NT2/D1 (cell line): ENCODE results near the gene FCRLB.
"Not testable (repeated sequence)": the region's sequence is repeated elsewhere in the genome, so short reads cannot be mapped to it uniquely, and the experiment has no call there.

Source experiments
- DNase-seq: peaks from one replicate; pipeline ENCODE4 v3.0.0-alpha.2; 2011; ENCODE audit warnings: low read depth, low spot score
- H3K27me3 ChIP-seq: 2 replicates; pipeline ENCODE4 v1.6.0; 2011; ENCODE audit warnings: mild to moderate bottlenecking; ENCODE audit not compliant: insufficient read length, insufficient read depth
- H3K36me3 ChIP-seq: 2 replicates; pipeline ENCODE4 v1.6.1; 2011; ENCODE audit warnings: mild to moderate bottlenecking, low read length, mixed read lengths; ENCODE audit not compliant: insufficient read depth, insufficient read length
- H3K4me1 ChIP-seq: 2 replicates; pipeline ENCODE4 v1.5.1; 2011; ENCODE audit not compliant: insufficient read depth, insufficient read length
- H3K4me3 ChIP-seq: 2 replicates; pipeline ENCODE4 v1.5.1; 2011; ENCODE audit warnings: low read depth; ENCODE audit not compliant: insufficient read length
- H3K9ac ChIP-seq: 2 replicates; pipeline ENCODE4 v1.6.0; 2011; ENCODE audit warnings: low read depth; ENCODE audit not compliant: insufficient read length
- H3K9me3 ChIP-seq: 2 replicates; pipeline ENCODE4 v1.5.1; 2011; ENCODE audit warnings: mild to moderate bottlenecking, low read length; ENCODE audit not compliant: insufficient read depth
- SUZ12 ChIP-seq: IDR thresholded peaks from 2 replicates; pipeline ENCODE4 v1.6.1; 2011; ENCODE audit not compliant: insufficient read length, insufficient read depth; ENCODE audit errors: extremely low read depth
- YY1 ChIP-seq: IDR thresholded peaks from 2 replicates; pipeline ENCODE4 v1.6.1; 2011; ENCODE audit not compliant: insufficient read length, insufficient read depth
- ZNF274 ChIP-seq: IDR thresholded peaks from 2 replicates; pipeline ENCODE4 v1.6.1; 2011; ENCODE audit warnings: mild to moderate bottlenecking, low read depth, low read length

FCRLB gene

GRCh38 chr1:161747801-161748200, 26.5 kb downstream of the FCRLB start:
- TF ChIP-seq YY1 (no peak), ZNF274 (no peak), SUZ12 (no peak)
- Histone ChIP-seq H3K4me3 (no peak overlapping the region), H3K4me1 (no peaks in the 10 kb centered on the region), H3K36me3 (peaks cover 21% of the 10 kb centered on the region), H3K27me3 (peaks cover 5% of the 10 kb centered on the region), H3K9me3 (no peaks in the 10 kb centered on the region; the same call in 1 of the 2 replicates), H3K9ac (no peak overlapping the region)
- DNase-seq, result no peak

DNA sequence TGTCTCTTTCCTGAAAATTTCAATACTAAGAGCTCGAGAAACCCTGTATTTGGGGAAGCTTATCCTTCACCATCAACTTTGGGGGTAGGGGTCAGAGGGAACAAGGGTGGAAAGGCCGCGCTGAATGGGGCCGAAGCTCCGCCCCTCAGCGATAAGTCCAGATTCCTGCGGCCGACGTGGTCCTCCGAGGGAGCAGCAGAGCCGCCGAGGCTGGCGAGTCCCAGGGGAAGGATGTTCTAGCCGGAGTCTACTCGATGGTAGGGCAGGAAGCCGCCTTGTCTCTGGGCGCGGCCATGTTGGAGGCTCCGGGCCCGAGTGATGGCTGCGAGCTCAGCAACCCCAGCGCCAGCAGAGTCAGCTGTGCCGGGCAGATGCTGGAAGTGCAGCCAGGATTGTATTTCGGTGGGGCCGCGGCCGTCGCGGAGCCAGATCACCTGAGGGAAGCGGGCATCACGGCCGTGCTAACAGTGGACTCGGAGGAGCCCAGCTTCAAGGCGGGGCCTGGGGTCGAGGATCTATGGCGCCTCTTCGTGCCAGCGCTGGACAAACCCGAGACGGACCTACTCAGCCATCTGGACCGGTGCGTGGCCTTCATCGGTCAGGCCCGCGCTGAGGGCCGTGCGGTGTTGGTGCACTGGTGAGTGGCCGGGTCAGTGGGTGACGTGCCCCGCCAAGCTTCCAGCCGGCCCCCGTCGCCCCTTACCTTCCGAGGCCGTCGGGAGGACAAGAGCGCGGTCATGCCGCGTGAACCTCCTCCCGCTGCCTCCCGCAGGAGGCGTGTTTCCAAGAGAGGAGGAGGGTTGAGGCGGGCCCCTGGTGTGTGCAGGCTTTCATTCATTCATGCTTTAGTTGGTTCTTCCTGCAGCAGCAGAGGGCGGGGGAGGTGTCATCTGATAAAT, 28.4 kb downstream of the FCRLB start, which contains the start of gene DUSP12:
Gene DUSP12, plus strand, starts transcription at position 278 of the 899 bp plus-strand sequence. Its CDS starts 16 bp downstream, at position 294.
- Histone ChIP-seq H3K4me3 (peak within 1 kb of the TSS; percentile 100), H3K9ac (peak within 1 kb of the TSS; percentile 100), H3K36me3 (peaks cover 40% of the 10 kb centered on the region), H3K9me3 (no peaks in the 10 kb centered on the region; the same call in 1 of the 2 replicates), H3K27me3 (peaks cover 5% of the 10 kb centered on the region), H3K4me1 (no peaks in the 10 kb centered on the region)
- TF ChIP-seq ZNF274 (no peak), YY1 (peak; percentile 96), SUZ12 (no peak)
- DNase-seq, result peak; percentile 98

DNA sequence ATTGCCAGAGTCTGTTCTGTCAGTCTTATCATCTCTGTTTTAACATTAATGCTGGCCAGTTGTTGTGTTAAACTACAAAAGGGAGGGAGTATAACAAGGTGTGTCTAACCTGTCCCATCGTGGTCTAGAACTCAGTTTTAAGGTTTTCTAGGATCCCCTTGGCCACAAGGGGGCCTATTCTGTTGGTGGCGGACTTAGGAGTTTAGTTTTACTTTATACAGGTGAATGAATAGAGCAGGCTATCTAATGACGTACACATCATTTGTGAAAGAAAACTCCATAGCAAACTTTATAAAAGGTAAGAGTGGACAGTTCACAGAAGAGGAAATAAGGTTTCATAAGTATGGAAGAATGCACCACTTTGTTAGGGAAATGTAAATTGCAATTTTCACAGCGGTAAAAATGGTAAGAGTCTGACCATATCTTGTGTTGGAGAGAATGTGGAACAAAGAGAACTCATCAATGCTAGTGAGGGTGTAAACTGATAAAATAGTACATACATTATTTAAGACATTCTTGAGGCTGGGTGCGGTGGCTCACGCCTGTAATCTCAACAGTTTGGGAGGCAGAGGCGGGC, 42.3 kb downstream of the FCRLB start:
- no peak overlapping the region for H3K4me3 ChIP-seq
- no peaks in the 10 kb centered on the region for H3K4me1 ChIP-seq
- peaks cover 7% of the 10 kb centered on the region for H3K36me3 ChIP-seq
- H3K9me3 ChIP-seq, result no peaks in the 10 kb centered on the region
- no peak for TF ChIP-seq YY1
- TF ChIP-seq ZNF274, result no peak
- no peak for TF ChIP-seq SUZ12
- H3K27me3 ChIP-seq, result peaks cover 6% of the 10 kb centered on the region
- DNase-seq, result peak; percentile 25
- no peak overlapping the region for H3K9ac ChIP-seq

GRCh38 chr1:161766102-161766981, 45.0 kb downstream of the FCRLB start, which contains the start of gene ATF6:
Gene ATF6 (plus strand): TSS chr1:161766320. CDS start chr1:161766361, 41 bp downstream.
- no peaks in the 10 kb centered on the region for H3K4me1 ChIP-seq
- no peaks in the 10 kb centered on the region for H3K36me3 ChIP-seq
- no peaks in the 10 kb centered on the region for H3K9me3 ChIP-seq
- DNase-seq, result peak; percentile 71
- H3K4me3 ChIP-seq, result peak within 1 kb of the TSS; percentile 96
- H3K27me3 ChIP-seq, result peaks cover 6% of the 10 kb centered on the region
- peak within 1 kb of the TSS; percentile 92 for H3K9ac ChIP-seq
- TF ChIP-seq SUZ12 (no peak), YY1 (no peak), ZNF274 (no peak)

DNA sequence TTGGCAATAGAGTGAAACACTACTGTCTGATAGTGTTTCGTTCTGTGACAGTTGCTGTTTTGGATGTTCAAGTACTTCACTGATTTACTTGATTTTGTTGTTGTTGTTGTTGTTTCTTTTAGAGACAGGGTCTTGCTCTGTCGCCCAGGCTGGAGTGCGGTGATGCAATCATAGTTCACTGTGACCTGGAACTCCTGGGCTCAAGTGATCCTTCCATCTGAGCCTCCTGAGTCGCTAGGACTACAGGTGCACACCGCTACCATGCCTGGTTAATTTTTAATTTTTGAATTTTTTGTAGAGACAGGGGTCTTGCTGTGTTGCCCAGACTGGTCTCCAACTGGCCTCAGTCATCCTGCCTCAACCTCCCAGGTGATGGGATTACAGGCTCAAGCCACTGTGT, 47.1 kb downstream of the FCRLB start:
- Histone ChIP-seq H3K9me3 (no peaks in the 10 kb centered on the region), H3K27me3 (peaks cover 6% of the 10 kb centered on the region), H3K36me3 (no peaks in the 10 kb centered on the region), H3K4me3 (no peak overlapping the region), H3K4me1 (no peaks in the 10 kb centered on the region), H3K9ac (no peak overlapping the region)
- DNase-seq, result no peak
- TF ChIP-seq YY1, result no peak
- TF ChIP-seq ZNF274, result no peak
- TF ChIP-seq SUZ12, result no peak

DNA sequence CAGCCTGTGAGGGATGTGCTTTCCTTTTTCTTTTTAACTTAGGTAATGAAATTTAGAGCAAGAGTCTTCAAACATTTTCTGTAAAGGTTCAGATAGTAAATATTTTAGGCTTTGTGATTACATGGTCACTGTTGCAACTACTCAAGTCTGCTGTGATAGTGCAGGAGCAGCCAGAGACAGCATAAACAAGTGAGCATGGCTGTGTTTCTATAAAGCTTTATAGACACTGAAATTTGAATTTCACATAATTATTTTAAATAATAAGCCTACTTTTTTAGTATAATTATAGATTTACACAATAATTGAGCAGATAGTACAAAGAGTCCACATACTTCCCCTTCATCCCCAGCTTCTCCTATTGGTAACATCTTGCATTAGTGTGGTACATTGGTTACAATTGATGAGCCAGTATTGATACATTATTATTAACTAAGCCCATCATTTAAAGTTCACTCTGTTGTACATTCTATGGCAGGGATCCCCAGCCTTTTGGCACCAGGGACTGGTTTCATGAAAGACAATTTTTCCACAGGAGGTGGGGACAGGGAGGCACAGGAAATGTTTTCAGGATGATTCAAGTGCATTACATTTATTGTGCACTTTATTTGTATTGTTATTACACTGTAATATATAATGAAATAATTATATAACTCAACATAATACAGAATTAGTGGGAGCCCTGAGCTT, 47.8 kb downstream of the FCRLB start:
- no peaks in the 10 kb centered on the region for H3K4me1 ChIP-seq
- H3K27me3 ChIP-seq, result peaks cover 6% of the 10 kb centered on the region
- H3K9ac ChIP-seq, result no peak overlapping the region
- TF ChIP-seq SUZ12 (no peak), YY1 (no peak), ZNF274 (no peak)
- no peak for DNase-seq
- no peaks in the 10 kb centered on the region for H3K9me3 ChIP-seq
- no peak overlapping the region for H3K4me3 ChIP-seq
- H3K36me3 ChIP-seq, result no peaks in the 10 kb centered on the region

DNA sequence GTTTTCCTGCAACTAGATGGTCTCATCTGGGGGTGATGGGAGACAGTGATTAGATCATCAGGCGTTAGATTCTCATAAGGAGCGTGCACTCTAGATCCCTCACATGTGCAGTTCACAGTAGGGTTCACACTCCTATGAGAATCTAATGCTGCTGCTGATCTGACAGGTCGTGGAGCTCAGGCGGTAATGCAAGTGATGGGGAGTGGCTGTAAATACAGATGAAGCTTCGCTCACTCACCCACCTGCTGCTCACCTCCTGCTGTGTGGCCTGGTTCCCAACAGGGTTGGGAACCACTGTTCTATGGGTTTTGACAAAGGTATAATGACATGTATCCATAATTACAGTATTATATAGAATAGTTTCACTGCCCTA, 48.3 kb downstream of the FCRLB start:
- not testable (repeated sequence) for H3K4me3 ChIP-seq, H3K36me3 ChIP-seq, H3K9me3 ChIP-seq, H3K9ac ChIP-seq, H3K4me1 ChIP-seq, DNase-seq, H3K27me3 ChIP-seq
